HG03575 (cell line): ENCODE results near the gene PPP1CC.
A peak's percentile ranks its signal among the peaks of the same experiment; 100 is the strongest.

Experiments used
- ATAC-seq: cut with Tn5 transposase; IDR thresholded peaks from one replicate; pipeline ENCODE4 v1.9.1; 2021; ENCODE audit not compliant: unreplicated experiment, insufficient number of reproducible peaks, low FRiP score; ENCODE audit errors: extremely low read depth

Gene PPP1CC

DNA sequence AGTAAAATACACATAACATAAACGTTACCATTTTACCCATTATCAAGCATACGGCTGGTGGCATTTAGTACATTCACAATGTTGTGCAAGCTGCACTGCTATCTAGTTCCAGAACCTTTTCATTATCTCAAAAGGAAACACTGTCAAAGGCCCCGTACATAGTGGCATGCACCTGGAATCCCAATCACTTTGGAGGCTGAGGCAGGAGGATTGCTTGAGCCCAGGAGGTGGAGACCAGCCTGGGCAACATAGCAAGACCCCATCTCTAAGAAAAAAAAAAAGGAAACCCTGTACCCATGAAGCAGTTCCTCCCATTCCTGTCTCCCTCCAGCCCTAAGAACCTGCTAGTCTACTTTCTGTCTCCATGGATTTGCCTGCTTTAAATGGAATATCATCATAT lies 46.4 kb downstream of the PPP1CC start:
- ATAC-seq = no peak

DNA sequence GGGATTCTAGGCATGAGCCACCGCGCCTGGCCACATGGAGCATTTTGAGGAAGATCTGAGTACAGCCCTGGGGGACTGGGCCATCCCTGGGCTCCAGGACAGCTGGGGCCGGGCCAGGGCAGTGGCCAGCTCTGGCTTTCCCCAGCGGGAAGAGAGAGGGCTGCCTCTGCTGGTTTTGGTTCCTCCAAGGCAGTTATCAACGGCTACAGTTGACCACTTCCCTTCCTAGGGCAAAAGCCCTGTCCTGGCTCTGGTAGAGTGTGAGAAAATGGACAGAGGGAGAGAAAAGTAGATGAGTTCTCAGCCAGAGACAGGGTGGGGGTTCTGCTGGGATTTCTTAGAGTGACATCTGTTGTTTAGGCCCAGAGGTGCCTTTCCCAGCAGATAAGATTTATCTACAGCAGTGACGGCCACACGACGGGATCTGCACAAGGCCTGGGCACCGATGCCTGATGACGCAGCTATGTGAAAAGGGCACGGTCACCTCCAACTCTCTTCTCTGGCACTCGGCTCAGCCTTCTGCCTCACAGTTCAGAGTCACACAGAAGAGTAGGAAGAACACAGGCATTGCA lies 48.3 kb downstream of the PPP1CC start:
- ATAC-seq = no peak

DNA sequence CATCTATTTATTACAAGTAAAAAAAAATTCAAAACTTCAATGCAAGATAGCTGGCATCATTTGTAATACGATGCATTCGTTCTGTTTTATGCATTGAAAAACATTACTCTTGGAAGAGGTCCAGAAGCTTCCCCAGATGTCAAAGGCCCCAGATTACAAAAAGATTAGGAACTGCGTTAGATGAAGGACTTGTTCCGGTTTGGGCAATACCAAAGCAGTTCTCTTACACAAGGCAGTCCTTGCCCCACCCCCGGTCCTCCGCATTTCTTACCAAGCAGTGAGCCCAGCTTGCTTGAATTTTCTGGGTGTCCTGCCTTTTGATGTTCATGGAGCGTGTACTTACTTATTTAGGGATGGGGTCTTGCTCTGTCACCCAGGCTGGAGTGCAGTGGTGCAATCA lies 49.0 kb downstream of the PPP1CC start:
- ATAC-seq = no peak

- no peak for ATAC-seq
These were observed 52.6 kb downstream of the PPP1CC start for GRCh38 chr12:110690127-110690430.

- no peak for ATAC-seq
These were observed 53.2 kb downstream of the PPP1CC start for GRCh38 chr12:110689281-110690126.

GRCh38 chr12:110688446-110689280 lies 54.0 kb downstream of the PPP1CC start, which contains the start of gene HVCN1:
TSS of gene HVCN1 (minus strand) at chr12:110689115. CDS start at chr12:110683245, 5,870 bp downstream.
- no peak for ATAC-seq

- no peak for ATAC-seq
These were observed 55.1 kb downstream of the PPP1CC start for GRCh38 chr12:110687396-110688169.

- no peak for ATAC-seq
These were observed 56.3 kb downstream of the PPP1CC start for GRCh38 chr12:110686294-110686903.

DNA sequence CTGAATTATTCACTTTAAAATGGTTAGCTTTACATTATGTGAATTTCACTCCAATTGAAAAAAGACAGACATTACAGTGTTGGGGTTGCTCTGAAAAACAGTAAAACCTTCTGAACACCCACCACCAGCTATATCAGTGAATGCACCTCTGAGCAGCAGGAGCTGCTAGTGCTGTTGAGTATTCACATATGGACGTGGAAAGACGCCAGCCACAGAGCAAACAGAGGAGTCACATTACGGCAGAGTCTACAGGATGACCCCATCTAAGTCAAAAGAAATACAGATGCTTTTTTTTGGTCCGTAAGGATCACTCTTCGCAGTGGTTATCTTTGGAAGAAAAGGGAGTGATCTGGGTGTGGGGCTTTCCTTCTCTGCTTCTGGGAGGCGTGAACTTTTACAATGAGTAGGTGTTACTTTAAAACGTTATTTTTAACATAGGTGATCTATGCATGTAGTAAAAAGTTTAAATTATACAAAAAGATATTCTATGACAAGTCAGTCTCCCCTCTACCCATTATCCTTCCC lies 58.3 kb downstream of the PPP1CC start:
- ATAC-seq = no peak

- no peak for ATAC-seq
These were observed 58.8 kb downstream of the PPP1CC start for GRCh38 chr12:110683888-110684287.

- ATAC-seq = no peak
These were observed 62.7 kb downstream of the PPP1CC start for GRCh38 chr12:110680032-110680431.

DNA sequence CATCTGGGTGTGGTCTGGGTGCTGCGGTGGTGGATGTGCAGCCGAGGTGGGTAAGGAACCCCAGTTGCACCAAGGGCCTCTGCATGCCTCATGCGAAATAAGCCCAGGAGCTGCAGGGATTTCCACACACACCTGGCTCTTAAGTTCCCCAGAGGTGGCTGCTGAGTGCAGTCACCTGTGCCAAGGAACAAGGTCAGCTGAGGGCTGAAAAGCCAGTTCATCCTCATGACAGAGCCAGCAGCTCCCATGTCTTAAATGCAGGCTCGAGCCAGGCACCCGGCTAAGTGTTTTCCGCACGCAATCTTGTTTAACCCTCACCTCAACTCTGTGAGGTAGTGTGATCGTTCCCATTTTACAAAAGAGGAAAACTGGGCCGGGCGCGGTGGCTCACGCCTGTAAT lies 63.5 kb downstream of the PPP1CC start:
- ATAC-seq = no peak

DNA sequence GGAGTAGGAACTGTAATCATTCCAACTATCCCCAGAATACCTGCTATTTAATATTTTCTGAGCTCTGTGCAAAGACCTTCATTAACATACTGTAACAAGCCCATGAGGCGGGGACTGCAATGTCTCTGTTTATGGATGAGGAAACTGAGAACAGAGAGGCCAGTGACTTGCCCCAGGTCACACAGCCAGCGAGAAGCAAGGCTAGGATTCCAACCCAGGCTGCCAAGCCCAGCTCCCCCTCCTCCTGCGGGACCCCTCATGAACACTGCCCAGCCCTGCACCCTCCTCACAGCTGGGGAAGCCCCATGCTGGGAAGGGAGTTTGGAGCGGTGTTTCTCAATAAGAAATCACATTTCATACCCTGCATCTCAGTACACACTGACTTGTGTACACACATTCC lies 64.7 kb downstream of the PPP1CC start:
- no peak for ATAC-seq

- peak; percentile 33 for ATAC-seq
These were observed 65.3 kb downstream of the PPP1CC start for GRCh38 chr12:110677206-110677911.

GRCh38 chr12:110676171-110676570 lies 66.5 kb downstream of the PPP1CC start:
- no peak for ATAC-seq

DNA sequence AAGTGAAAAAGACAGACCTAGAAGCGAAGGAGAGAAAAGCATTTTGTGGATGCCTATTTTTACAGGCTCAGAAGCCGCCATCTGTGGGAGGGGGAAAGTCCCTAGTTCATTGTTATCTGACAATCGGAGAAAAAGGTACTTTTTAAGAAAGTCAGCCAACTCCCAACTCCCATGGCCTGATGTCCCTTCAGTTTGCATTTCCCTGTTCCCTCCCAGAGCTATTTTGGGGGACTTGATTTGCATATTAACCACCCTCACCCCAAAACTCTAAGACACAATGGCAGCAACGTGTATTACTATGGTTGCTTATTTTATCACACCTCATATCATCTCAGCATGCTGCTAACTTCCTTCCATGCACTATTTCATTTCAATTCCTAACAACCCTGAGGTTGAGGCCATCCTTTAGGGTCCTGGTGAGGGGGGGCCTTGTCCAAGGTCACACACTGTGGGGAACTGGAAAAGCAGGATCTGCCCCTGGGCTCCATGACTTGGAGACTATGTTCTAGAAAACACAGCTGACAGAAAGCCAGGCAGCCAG lies 72.5 kb downstream of the PPP1CC start:
- no peak for ATAC-seq
